OCI-LY3 (cell line): ENCODE results near the gene MARCHF9.

Source experiments
- EZH2phosphoT487 ChIP-seq: fragments of 200-600 bp; shearing (Covaris generic); IDR thresholded peaks from 2 replicates; pipeline ENCODE4 v1.6.1; 2018; ENCODE audit warnings: antibody characterized with exemption, mixed run types, low read depth
- TF ChIP-seq, protein P1 (sequence below): fragments of 200-600, 300-600 bp; sonication (generic); IDR thresholded peaks from 2 replicates; pipeline ENCODE4 v1.5.1; 2014; ENCODE audit warnings: antibody characterized with exemption, low read length, low read depth

GRCh38 chr12:57777367-57777766, 22.5 kb downstream of the MARCHF9 start:
- TF ChIP-seq, protein P1, sequence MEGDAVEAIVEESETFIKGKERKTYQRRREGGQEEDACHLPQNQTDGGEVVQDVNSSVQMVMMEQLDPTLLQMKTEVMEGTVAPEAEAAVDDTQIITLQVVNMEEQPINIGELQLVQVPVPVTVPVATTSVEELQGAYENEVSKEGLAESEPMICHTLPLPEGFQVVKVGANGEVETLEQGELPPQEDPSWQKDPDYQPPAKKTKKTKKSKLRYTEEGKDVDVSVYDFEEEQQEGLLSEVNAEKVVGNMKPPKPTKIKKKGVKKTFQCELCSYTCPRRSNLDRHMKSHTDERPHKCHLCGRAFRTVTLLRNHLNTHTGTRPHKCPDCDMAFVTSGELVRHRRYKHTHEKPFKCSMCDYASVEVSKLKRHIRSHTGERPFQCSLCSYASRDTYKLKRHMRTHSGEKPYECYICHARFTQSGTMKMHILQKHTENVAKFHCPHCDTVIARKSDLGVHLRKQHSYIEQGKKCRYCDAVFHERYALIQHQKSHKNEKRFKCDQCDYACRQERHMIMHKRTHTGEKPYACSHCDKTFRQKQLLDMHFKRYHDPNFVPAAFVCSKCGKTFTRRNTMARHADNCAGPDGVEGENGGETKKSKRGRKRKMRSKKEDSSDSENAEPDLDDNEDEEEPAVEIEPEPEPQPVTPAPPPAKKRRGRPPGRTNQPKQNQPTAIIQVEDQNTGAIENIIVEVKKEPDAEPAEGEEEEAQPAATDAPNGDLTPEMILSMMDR = no peak
- no peak for TF ChIP-seq EZH2phosphoT487
